Measurements from ENCODE around the gene CNOT1.
"Not testable (repeated sequence)": the region's sequence is repeated elsewhere in the genome, so short reads cannot be mapped to it uniquely, and the experiment has no call there.

CNOT1 gene

DNA sequence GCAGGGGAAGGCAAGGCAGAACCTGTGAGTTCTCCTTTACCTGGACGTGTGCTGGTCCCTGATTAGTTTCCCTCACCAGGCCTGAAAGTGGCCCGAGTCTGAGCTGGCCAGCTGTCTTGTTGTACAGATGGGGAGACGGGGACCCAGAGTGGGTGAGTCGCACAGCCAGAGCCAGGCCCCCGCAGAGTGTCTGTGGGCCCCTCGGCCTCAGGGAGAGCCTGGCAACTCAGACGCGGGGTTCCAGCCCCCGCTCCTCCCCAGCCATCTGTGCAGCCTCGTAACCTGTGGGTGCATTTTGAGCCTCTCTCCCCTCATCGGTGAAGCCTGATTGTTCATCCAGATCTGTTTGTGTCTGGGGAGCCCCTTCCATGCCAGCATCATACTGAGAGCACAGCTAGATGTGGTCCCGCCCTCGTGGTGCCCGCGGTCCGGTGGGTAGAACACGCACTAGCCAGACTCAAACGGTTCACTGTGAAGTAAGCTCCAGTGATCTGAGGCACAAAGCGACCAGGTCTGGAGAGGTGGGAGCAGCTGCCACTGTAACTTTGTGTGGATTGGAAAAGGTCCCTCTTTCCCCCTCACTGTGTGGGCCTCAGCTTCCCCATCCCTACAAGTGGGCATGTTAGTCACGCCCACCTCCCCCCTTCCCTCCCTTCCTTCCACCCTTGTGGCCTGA, 135.7 kb downstream of the CNOT1 start:
- no peaks in the 10 kb centered on the region for H3K36me3 Mint-ChIP-seq (ENCODE audit: low read depth)
- no peak overlapping the region for H3K4me3 Mint-ChIP-seq
- no peaks in the 10 kb centered on the region for H3K9me3 Mint-ChIP-seq
- no peak for DNase-seq (ENCODE audit: low spot score)
- peaks cover 5% of the 10 kb centered on the region for H3K4me1 Mint-ChIP-seq (ENCODE audit: low read depth)
- no peaks in the 10 kb centered on the region for H3K27me3 Mint-ChIP-seq (ENCODE audit: low read depth)
- H3K27ac Mint-ChIP-seq, result no peak overlapping the region

DNA sequence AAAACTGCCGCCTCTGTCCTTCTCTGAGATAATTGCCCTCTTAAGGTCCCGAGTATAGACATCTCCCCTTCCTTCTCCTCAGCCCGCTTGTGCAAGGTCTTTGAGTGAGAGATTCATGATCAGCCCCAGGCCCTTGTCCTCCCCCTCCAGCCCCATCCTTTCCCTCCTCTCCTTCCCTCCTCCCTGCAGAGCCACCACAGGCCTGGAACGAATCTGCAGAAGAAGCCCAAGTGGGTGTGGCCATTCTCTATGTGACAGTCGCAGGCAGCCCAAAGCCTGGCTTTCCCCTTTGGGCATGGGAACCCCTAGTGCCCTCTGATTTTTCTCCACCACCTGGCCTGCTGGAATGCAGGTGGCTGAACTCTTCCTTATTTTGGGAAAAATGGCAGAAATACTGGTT, 136.9 kb downstream of the CNOT1 start:
- no peaks in the 10 kb centered on the region for H3K36me3 Mint-ChIP-seq (ENCODE audit: low read depth)

DNA sequence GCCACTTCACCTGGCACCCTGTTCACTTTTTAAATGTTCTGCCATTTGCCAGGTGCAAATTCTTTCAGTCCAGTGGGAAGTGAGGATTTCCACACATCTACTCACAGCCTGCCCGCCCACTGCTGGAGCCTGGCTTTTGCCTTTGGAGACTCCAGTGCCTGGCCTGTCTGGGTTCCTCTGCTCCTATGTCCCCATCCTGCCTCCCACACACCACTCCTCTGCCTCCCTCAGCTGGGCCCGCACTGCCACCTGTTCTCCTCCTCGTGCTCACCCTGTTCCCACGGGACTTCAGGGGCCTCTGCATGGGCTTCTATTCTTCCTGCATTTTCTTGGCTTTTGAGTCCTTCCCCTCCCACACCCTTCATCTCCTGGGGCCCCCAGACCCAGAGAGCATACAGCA, 137.6 kb downstream of the CNOT1 start:
- Mint-ChIP-seq H3K4me1 (ENCODE audit: low read depth) (peaks cover 5% of the 10 kb centered on the region), H3K27ac (no peak overlapping the region), H3K9me3 (no peaks in the 10 kb centered on the region), H3K27me3 (ENCODE audit: low read depth) (no peaks in the 10 kb centered on the region), H3K4me3 (no peak overlapping the region), H3K36me3 (ENCODE audit: low read depth) (no peaks in the 10 kb centered on the region)
- DNase-seq (ENCODE audit: low spot score), result no peak

More for the DNA sequence above, 136.9 kb downstream of the CNOT1 start:
- peak overlapping the region; percentile 29 for H3K27ac Mint-ChIP-seq
- no peak overlapping the region for H3K4me3 Mint-ChIP-seq
- no peaks in the 10 kb centered on the region for H3K9me3 Mint-ChIP-seq
- H3K27me3 Mint-ChIP-seq (ENCODE audit: low read depth), result no peaks in the 10 kb centered on the region
- no peak for DNase-seq (ENCODE audit: low spot score)
- peaks cover 5% of the 10 kb centered on the region for H3K4me1 Mint-ChIP-seq (ENCODE audit: low read depth)

DNA sequence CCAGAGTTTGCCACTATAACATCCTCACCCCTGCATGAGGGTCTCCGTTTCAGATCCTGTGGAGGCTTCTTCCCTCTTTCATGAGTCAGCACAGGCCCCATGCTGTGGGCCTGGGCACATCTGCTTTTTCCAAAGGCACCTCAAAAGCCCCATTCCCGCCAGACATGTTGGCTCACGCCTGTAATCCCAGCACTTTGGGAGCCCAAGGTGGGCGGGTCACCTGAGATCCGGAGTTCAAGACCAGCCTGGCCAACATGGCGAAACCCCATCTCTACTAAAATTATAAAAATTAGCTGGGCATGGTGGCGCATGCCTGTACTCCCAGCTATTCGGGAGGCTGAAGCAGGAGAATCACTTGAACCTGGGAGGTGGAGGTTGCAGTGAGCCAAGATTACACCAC, 139.1 kb downstream of the CNOT1 start:
- DNase-seq (ENCODE audit: low spot score); H3K9me3 Mint-ChIP-seq; H3K27me3 Mint-ChIP-seq (ENCODE audit: low read depth); H3K27ac Mint-ChIP-seq; H3K36me3 Mint-ChIP-seq (ENCODE audit: low read depth); H3K4me3 Mint-ChIP-seq; H3K4me1 Mint-ChIP-seq (ENCODE audit: low read depth): not testable (repeated sequence)

DNA sequence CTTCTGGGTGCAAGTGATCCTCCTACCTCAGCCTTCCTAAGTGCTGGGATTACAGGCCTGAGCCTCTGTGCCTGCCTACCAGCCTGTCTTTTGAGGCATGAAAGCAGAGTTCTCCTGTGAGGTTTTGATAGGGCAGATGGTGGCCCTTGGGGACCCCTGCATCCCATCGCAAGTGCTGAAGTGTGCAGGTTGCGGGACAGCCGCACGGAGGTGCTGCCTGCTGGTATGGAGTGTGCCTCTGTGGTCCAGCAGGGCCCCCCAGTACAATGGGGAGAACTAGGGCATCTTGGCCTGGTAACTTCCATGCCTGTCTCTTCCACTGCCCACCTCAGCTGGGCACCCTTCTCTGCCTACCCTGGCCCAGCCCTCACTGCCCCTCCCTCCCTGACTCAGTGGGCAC, 139.6 kb downstream of the CNOT1 start:
- no peak overlapping the region for H3K27ac Mint-ChIP-seq
- H3K4me3 Mint-ChIP-seq, result no peak overlapping the region

DNA sequence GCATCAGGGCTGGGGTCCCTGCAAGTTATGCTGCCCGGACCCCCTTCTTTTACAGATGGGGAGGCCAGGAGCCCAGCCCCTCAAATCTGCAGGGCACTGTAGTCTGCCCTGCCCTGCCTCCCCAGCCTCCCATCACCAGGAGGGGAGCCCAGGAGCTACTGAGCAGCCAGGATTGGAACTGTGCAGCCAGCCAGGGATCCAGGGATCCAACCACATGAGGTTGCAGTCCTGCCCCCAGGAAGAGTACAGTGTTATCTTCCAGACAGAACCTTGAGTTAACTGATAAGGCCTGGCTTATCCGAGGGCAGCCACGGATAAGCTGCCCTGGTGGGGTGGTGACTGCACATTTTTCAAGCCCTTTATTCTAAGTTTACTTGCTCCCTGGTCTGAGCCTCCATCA, 141.1 kb downstream of the CNOT1 start:
- no peak overlapping the region for H3K27ac Mint-ChIP-seq
- no peaks in the 10 kb centered on the region for H3K4me1 Mint-ChIP-seq (ENCODE audit: low read depth)
- DNase-seq (ENCODE audit: low spot score), result no peak
- H3K36me3 Mint-ChIP-seq (ENCODE audit: low read depth), result no peaks in the 10 kb centered on the region
- H3K4me3 Mint-ChIP-seq, result no peak overlapping the region
- no peaks in the 10 kb centered on the region for H3K9me3 Mint-ChIP-seq
- no peaks in the 10 kb centered on the region for H3K27me3 Mint-ChIP-seq (ENCODE audit: low read depth)

More for the DNA sequence above, 139.6 kb downstream of the CNOT1 start:
- no peak for DNase-seq (ENCODE audit: low spot score)
- Mint-ChIP-seq H3K36me3 (ENCODE audit: low read depth) (no peaks in the 10 kb centered on the region), H3K27me3 (ENCODE audit: low read depth) (no peaks in the 10 kb centered on the region), H3K9me3 (no peaks in the 10 kb centered on the region), H3K4me1 (ENCODE audit: low read depth) (no peaks in the 10 kb centered on the region)

DNA sequence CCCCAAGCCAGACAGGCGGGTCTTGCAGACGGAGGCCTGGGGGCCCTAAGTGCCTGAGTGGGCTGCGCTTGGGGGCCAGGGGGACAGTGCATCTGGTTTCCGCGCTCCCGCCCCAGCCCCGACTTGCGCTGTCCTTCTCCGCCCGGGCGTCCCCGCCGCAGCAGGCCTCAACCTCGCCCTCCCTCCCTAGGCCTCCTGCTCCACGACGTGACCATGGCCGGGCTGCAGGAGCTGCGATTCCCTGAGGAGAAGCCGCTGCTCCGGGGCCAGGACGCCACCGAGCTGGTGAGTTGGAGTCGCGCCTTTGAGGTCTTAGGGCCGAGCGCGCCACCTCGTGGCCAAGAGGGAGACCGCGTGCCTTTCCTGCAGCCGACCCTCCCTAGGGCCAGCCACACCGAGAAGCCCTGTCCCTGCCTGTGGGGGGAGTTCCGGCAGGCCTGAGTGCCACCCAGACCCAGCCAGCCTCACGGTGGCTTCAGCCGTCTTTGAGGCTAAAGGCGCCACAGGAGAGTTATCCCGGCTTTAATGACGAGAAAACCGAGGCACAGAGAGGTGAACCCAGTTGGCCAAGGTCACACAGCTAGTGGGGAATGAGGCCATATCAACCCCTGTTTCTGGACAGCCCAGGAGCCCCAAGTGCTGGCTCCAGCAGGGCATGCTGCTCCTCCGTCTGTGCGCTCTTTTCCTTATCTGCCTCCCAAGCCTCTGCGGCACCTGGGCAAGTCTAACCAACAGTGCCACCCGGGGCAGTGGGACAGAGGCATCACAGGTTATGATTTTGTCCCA, 141.9 kb downstream of the CNOT1 start:
- DNase-seq (ENCODE audit: low spot score), result peak; percentile 48
- no peak overlapping the region for H3K27ac Mint-ChIP-seq
- H3K27me3 Mint-ChIP-seq (ENCODE audit: low read depth), result no peaks in the 10 kb centered on the region
- no peaks in the 10 kb centered on the region for H3K9me3 Mint-ChIP-seq
- no peaks in the 10 kb centered on the region for H3K4me1 Mint-ChIP-seq (ENCODE audit: low read depth)
- no peak overlapping the region for H3K4me3 Mint-ChIP-seq
- H3K36me3 Mint-ChIP-seq (ENCODE audit: low read depth), result no peaks in the 10 kb centered on the region

DNA sequence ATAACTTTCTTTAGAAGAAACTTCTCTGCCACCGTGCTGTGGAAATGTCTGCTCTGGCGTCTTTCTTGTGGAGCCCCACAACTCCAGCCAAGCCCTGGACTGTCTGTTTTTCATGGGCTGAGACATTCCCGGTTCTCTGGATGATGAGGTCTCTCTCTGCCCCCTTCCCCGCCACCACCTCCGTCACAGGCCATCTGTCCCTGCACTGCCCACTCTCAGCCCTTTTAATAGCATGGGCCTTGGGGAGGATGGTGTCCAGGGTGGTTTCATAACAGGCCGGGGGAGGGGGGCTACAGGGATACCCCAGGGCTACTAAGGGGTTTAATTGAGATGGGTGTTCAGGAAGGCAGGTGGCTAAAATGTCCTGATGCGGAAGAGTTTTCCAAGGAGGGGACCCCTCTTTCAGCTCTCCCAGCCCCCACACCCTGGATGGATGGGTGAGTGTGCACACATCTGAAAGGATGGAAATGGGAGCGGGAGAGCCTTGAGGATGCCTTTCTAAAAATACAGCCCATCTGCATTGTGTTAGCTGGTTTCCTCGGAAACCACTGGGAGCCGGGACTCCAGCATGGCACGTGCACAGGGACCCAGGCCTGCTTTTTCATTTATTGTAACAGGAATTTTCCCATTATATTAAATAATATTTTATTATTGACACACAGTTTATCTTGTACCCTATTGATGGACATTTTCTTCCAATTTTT, 144.3 kb downstream of the CNOT1 start:
- no peaks in the 10 kb centered on the region for H3K9me3 Mint-ChIP-seq
- DNase-seq (ENCODE audit: low spot score), result no peak
- no peak overlapping the region for H3K27ac Mint-ChIP-seq
- H3K4me3 Mint-ChIP-seq, result no peak overlapping the region
- no peaks in the 10 kb centered on the region for H3K27me3 Mint-ChIP-seq (ENCODE audit: low read depth)
- H3K4me1 Mint-ChIP-seq (ENCODE audit: low read depth), result no peaks in the 10 kb centered on the region
- no peaks in the 10 kb centered on the region for H3K36me3 Mint-ChIP-seq (ENCODE audit: low read depth)

DNA sequence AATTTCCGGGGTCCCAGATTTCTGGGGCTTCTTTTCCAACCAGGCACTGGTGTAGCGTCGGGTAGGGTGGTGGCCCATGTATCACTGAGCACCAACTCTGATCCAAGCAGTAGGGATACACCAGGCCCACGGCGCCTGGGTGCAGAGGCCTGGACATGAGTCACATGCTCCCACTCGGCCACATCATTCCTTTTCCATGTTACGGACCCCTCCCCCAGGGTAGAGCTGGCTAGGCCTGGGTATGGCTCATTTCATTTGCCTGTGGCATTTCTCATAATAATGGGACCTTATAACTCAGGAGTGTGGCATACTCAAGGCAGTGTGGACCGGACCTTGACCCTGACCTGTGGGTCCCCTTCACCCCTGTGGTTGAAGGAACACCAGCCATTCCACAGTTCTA, 147.7 kb downstream of the CNOT1 start:
- H3K27ac Mint-ChIP-seq, result no peak overlapping the region
- no peaks in the 10 kb centered on the region for H3K9me3 Mint-ChIP-seq
- H3K27me3 Mint-ChIP-seq (ENCODE audit: low read depth), result no peaks in the 10 kb centered on the region
- no peak for DNase-seq (ENCODE audit: low spot score)
- H3K4me3 Mint-ChIP-seq, result no peak overlapping the region
- H3K4me1 Mint-ChIP-seq (ENCODE audit: low read depth), result no peaks in the 10 kb centered on the region
- H3K36me3 Mint-ChIP-seq (ENCODE audit: low read depth), result no peaks in the 10 kb centered on the region

DNA sequence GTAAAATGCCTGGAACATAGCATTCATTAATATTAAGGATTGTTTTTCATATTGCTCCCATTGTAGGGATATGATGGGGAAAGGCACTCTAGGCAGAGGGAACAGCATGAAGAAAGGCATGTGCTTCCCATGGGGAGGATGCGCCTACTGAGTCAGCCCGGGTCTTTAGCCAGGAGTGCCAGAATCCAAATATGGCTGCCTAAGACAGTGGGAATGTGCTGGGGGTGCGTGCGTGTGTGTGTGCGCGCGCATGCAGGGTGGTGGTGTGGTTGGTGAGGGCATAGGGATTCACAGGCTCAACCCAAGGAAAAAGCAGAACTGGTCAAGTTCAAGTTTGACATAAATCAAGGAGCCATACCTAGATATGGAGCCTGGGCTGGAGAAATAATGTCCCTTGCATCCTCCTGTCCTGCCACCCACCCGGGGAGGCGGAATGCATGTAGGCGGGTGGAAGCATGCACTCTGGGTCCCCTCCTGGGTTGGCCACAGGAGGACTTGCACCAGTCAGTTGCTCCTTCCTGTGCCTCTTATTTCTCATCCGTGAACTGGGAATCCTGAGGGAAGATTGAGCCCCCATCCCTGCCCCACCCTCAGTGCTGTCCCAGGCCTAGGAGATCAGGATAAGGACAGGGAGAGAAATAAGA, 148.3 kb downstream of the CNOT1 start:
- H3K4me3 Mint-ChIP-seq, result no peak overlapping the region
- H3K27ac Mint-ChIP-seq, result no peak overlapping the region
- H3K9me3 Mint-ChIP-seq, result no peaks in the 10 kb centered on the region
- no peaks in the 10 kb centered on the region for H3K4me1 Mint-ChIP-seq (ENCODE audit: low read depth)
- no peak for DNase-seq (ENCODE audit: low spot score)
- no peaks in the 10 kb centered on the region for H3K27me3 Mint-ChIP-seq (ENCODE audit: low read depth)
- no peaks in the 10 kb centered on the region for H3K36me3 Mint-ChIP-seq (ENCODE audit: low read depth)

DNA sequence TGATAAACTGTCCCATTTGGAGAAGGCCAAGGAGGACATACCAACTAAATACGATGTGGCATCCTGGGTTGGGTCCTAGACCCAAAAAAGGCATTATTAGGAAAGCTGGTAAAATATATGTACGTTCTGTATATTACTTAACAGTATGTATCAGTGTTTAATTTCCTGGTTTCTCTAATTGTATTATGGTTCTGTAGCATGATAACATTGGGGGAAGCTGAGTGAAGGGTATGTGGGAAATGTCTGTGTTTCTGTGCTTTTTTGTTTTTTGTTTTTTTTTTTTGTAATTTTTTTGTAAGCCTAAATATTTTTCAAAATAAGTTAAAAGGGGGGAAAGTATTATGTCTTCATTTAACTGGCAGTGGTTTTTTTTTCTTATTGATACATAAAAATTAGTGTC, 151.2 kb downstream of the CNOT1 start:
- Mint-ChIP-seq H3K4me1 (ENCODE audit: low read depth) (no peaks in the 10 kb centered on the region), H3K27ac (no peak overlapping the region), H3K36me3 (ENCODE audit: low read depth) (no peaks in the 10 kb centered on the region), H3K27me3 (ENCODE audit: low read depth) (peaks cover 5% of the 10 kb centered on the region), H3K4me3 (no peak overlapping the region), H3K9me3 (no peaks in the 10 kb centered on the region)
- DNase-seq (ENCODE audit: low spot score), result no peak

DNA sequence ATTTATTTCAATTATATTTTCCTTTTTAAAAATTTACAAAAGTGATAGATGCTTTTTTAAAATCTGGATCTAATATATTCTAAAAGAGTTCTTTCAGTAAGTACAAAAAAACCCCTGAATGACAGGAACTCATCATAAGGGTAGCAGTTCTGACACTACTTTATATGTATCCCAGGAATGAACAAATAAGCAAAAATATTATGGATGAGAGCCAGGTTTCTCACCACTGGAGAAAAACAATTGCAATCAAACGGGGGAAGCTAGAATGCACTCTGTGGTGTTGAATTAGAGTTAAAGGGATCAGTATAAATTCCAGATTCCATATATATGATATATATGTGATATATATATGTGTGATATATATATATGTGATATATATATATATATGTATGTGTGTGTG, 152.8 kb downstream of the CNOT1 start:
- H3K4me3 Mint-ChIP-seq, result no peak overlapping the region
- H3K4me1 Mint-ChIP-seq (ENCODE audit: low read depth), result no peaks in the 10 kb centered on the region
- H3K27me3 Mint-ChIP-seq (ENCODE audit: low read depth), result peaks cover 5% of the 10 kb centered on the region
- no peak for DNase-seq (ENCODE audit: low spot score)
- no peak overlapping the region for H3K27ac Mint-ChIP-seq
- H3K36me3 Mint-ChIP-seq (ENCODE audit: low read depth), result no peaks in the 10 kb centered on the region
- no peaks in the 10 kb centered on the region for H3K9me3 Mint-ChIP-seq

DNA sequence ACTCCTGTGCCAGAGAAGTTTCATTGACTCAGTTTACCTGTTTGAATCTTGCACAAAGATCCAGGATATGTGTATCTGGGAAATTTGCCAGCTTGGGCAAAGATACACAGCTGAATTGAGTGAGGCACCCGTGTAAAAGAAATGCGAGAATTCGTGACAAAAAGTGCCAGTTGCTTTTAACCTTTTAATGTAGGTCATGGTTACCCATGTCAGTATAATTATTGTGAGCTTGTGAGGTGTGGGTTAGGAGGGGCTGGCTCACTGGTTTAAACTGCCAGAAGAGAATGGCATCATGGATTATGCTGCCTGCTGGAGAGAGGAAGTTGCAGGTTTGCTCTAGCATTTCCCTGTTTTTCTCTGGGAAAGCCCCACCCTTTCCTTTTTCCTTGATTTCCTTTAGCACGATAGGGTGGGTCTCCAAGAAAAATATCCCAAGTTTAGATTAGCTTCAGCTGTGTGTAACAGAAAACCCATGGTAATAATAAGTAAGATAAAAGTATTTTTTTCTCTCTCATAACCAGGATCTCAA, 154.5 kb downstream of the CNOT1 start:
- Mint-ChIP-seq H3K9me3 (no peaks in the 10 kb centered on the region), H3K4me3 (no peak overlapping the region), H3K4me1 (ENCODE audit: low read depth) (no peaks in the 10 kb centered on the region), H3K27ac (no peak overlapping the region), H3K27me3 (ENCODE audit: low read depth) (peaks cover 5% of the 10 kb centered on the region), H3K36me3 (ENCODE audit: low read depth) (no peaks in the 10 kb centered on the region)
- DNase-seq (ENCODE audit: low spot score), result no peak

DNA sequence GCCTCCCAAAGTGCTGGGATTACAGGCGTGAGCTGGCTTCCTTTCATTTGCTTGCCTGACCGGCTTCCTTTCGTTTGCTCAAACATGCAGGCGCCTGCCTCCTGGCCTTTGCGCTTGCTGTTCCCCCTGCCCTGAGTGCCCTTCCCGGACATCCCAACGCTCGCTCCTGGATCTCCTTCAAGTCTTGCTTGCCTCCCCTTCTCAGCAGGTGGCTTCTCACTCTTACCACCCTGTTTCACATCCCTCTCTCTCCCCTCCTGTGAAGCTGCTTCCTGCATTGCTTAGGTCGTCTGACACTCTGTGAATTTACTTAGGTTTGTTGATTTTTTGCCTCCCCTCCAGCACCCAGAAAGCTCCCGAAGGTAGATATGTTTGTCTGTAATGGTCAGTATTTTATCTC, 155.3 kb downstream of the CNOT1 start:
- DNase-seq (ENCODE audit: low spot score), result no peak
- no peak overlapping the region for H3K4me3 Mint-ChIP-seq
- no peaks in the 10 kb centered on the region for H3K36me3 Mint-ChIP-seq (ENCODE audit: low read depth)
- no peaks in the 10 kb centered on the region for H3K4me1 Mint-ChIP-seq (ENCODE audit: low read depth)
- H3K27me3 Mint-ChIP-seq (ENCODE audit: low read depth), result peaks cover 5% of the 10 kb centered on the region
- H3K27ac Mint-ChIP-seq, result no peak overlapping the region
- no peaks in the 10 kb centered on the region for H3K9me3 Mint-ChIP-seq
